Hepatocyte (in vitro differentiated cells): ENCODE data around the gene SSBP3. TPM values are rescaled to one million over a fixed set of nuclear protein-coding genes. Genes with fewer than 3 reads are reported as not detected.
"Not testable (repeated sequence)": the region's sequence is repeated elsewhere in the genome, so short reads cannot be mapped to it uniquely, and the experiment has no call there.

ENCODE experiments used
- DNase-seq: peaks from one replicate; pipeline ENCODE4 v3.0.0-alpha.2; 2016; ENCODE audit warnings: low spot score
- H2AFZ ChIP-seq: fragments of 200-600 bp; sonication (generic); 2 replicates; pipeline ENCODE4 v1.6.0; 2016; ENCODE audit warnings: antibody characterized with exemption, mild to moderate bottlenecking
- H3K27ac ChIP-seq: fragments of 200-600 bp; sonication (generic); 2 replicates; pipeline ENCODE4 v1.5.1; 2016; ENCODE audit warnings: mild to moderate bottlenecking
- H3K27me3 ChIP-seq: fragments of 200-600 bp; sonication (generic); 2 replicates; pipeline ENCODE4 v1.6.1; 2016
- H3K36me3 ChIP-seq: fragments of 200-600 bp; sonication (generic); replicated peaks from 2 replicates; pipeline ENCODE4 v1.5.1; 2016; ENCODE audit warnings: low read depth; ENCODE audit not compliant: insufficient read depth
- H3K4me1 ChIP-seq: fragments of 200-600 bp; sonication (generic); 2 replicates; pipeline ENCODE4 v1.5.1; 2016; ENCODE audit warnings: mild to moderate bottlenecking, moderate library complexity; ENCODE audit not compliant: insufficient read depth
- H3K4me2 ChIP-seq: fragments of 200-600 bp; sonication (generic); 2 replicates; pipeline ENCODE4 v1.6.0; 2016
- H3K4me3 ChIP-seq: fragments of 200-600 bp; sonication (generic); 2 replicates; pipeline ENCODE4 v1.5.1; 2016; ENCODE audit warnings: mild to moderate bottlenecking
- H3K79me2 ChIP-seq: fragments of 200-600 bp; sonication (generic); 2 replicates; pipeline ENCODE4 v1.6.0; 2017; ENCODE audit warnings: mild to moderate bottlenecking
- H3K9me2 ChIP-seq: fragments of 200-600 bp; sonication (generic); replicated peaks from 2 replicates; pipeline ENCODE4 v1.6.0; 2017; ENCODE audit warnings: mild to moderate bottlenecking; ENCODE audit not compliant: insufficient read depth
- H3K9me3 ChIP-seq: fragments of 200-600 bp; sonication (generic); 2 replicates; pipeline ENCODE4 v1.5.1; 2016; ENCODE audit warnings: low read depth, mild to moderate bottlenecking
- H4K20me1 ChIP-seq: fragments of 200-600 bp; sonication (generic); 2 replicates; pipeline ENCODE4 v1.6.0; 2016; ENCODE audit warnings: mild to moderate bottlenecking; ENCODE audit not compliant: insufficient read depth, poor library complexity, severe bottlenecking
- EZH2 ChIP-seq: fragments of 200-600 bp; sonication (generic); IDR thresholded peaks from 2 replicates; pipeline ENCODE4 v1.6.1; 2016; ENCODE audit warnings: antibody characterized with exemption, mild to moderate bottlenecking, borderline replicate concordance
- EZH2phosphoT487 ChIP-seq: fragments of 200-600 bp; sonication (generic); IDR thresholded peaks from one replicate; pipeline ENCODE4 v1.6.1; 2018; ENCODE audit warnings: antibody characterized with exemption, mild to moderate bottlenecking, low read depth, moderate library complexity; ENCODE audit not compliant: unreplicated experiment, severe bottlenecking
- WGBS: methylation state at CpG from one replicate; pipeline ENCODE4 v1.1.6; 2016; ENCODE audit warnings: low lambda C conversion rate; ENCODE audit errors: missing lambda C conversion rate; 5-methylcytosine and 5-hydroxymethylcytosine counted together
- polyA plus RNA-seq: library from polyadenylated mRNA; unstranded; fragments of >200 nt; fragmentation: Nextera tagmentation; extraction: Ambion mirVana; gene quantifications from 2 replicates; pipeline ENCODE4 v1.2.1, GENCODE V29; 2016
- total RNA-seq: library from RNA; depleted of rRNA; stranded (reverse); fragments of >200 nt; gene quantifications from 2 replicates; pipeline ENCODE4 v1.2.3, GENCODE V29; 2014
- TF ChIP-seq, protein P1 (sequence below): fragments of 200-600 bp; sonication (generic); IDR thresholded peaks from 2 replicates; pipeline ENCODE4 v1.5.1; 2016; ENCODE audit warnings: antibody characterized with exemption, mild to moderate bottlenecking; ENCODE audit not compliant: poor library complexity

The SSBP3 gene
- total and polyA plus RNA-seq, 2 experiments from 2014 or later = 25.8 to 47.2 TPM

DNA sequence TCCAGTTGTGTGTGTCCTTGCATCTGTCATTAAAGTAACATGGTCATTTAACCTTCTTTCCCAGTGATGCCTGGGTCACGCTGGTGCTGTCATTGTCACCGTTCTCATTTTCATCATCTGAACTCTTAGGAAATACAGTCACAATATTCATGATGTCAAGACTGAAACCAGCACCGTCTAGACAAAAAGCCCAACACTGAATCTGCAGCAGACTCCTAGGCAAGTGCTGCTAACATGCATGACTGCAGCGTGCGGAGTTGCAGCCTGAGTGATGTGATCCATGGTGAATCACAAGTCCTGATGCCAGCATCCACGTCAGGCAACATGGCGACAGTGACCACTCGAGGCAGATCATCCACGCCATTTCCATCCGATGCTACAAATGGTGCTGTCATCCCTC lies 168.6 kb downstream of the SSBP3 start:
- H3K4me2 ChIP-seq = no peak overlapping the region
- no peaks in the 10 kb centered on the region for H3K27me3 ChIP-seq
- TF ChIP-seq, protein P1, sequence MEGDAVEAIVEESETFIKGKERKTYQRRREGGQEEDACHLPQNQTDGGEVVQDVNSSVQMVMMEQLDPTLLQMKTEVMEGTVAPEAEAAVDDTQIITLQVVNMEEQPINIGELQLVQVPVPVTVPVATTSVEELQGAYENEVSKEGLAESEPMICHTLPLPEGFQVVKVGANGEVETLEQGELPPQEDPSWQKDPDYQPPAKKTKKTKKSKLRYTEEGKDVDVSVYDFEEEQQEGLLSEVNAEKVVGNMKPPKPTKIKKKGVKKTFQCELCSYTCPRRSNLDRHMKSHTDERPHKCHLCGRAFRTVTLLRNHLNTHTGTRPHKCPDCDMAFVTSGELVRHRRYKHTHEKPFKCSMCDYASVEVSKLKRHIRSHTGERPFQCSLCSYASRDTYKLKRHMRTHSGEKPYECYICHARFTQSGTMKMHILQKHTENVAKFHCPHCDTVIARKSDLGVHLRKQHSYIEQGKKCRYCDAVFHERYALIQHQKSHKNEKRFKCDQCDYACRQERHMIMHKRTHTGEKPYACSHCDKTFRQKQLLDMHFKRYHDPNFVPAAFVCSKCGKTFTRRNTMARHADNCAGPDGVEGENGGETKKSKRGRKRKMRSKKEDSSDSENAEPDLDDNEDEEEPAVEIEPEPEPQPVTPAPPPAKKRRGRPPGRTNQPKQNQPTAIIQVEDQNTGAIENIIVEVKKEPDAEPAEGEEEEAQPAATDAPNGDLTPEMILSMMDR = no peak
- no peak for TF ChIP-seq EZH2
- TF ChIP-seq EZH2phosphoT487 = no peak
- H3K27ac ChIP-seq = no peak overlapping the region
- WGBS = 96% methylated on average over 10 of the region's 10 CpGs
- no peaks in the 10 kb centered on the region for H3K9me3 ChIP-seq
- DNase-seq = no peak
- no peak overlapping the region for H2AFZ ChIP-seq
- H3K36me3 ChIP-seq = no peaks in the 10 kb centered on the region
- no peaks in the 10 kb centered on the region for H3K79me2 ChIP-seq
- no peaks in the 10 kb centered on the region for H3K4me1 ChIP-seq
- H3K4me3 ChIP-seq = no peak overlapping the region
- no peaks in the 10 kb centered on the region for H3K9me2 ChIP-seq
- H4K20me1 ChIP-seq = no peaks in the 10 kb centered on the region

DNA sequence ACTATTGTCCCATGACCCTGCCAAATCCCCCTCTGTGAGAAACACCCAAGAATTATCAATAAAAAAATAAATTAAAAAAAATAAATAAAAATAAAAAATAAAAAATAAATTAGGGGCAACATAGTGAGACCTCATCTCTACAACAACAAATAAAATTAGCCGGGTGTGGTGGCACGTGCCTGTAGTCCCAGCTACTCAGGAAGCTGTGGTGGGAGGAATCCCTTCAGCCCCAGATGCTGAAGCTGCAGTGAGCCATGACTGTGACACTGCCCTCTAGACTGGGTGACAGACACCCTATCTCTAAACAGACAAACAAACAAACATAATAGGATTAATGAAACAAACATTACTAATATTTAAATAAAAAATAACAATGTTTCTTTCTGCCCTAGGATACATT lies 171.9 kb downstream of the SSBP3 start:
- H3K4me3 ChIP-seq = no peak overlapping the region
- DNase-seq = no peak
- no peaks in the 10 kb centered on the region for H4K20me1 ChIP-seq
- H2AFZ ChIP-seq = no peak overlapping the region
- H3K27me3 ChIP-seq = no peaks in the 10 kb centered on the region
- no peak overlapping the region for H3K27ac ChIP-seq
- no peaks in the 10 kb centered on the region for H3K9me2 ChIP-seq
- no peaks in the 10 kb centered on the region for H3K9me3 ChIP-seq
- TF ChIP-seq EZH2phosphoT487 (no peak), EZH2 (no peak)
- TF ChIP-seq, protein P1 = no peak
- no peak overlapping the region for H3K4me2 ChIP-seq
- 71% methylated on average over 2 of the region's 2 CpGs for WGBS
- H3K79me2 ChIP-seq = no peaks in the 10 kb centered on the region
- no peaks in the 10 kb centered on the region for H3K4me1 ChIP-seq
- H3K36me3 ChIP-seq = no peaks in the 10 kb centered on the region

DNA sequence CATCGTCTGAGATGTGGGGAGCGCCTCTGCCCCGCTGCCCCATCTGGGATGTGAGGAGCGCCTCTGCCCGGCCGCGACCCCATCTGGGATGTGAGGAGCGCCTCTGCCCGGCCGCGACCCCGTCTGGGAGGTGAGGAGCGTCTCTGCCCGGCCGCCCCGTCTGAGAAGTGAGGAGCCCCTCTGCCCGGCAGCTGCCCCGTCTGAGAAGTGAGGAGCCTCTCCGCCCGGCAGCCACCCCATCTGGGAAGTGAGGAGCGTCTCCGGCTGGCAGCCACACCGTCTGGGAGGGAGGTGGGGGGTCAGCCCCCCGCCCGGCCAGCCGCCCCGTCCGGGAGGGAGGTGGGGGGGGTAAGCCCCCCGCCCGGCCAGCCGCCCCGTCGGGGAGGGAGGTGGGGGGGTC lies 173.0 kb downstream of the SSBP3 start:
- H3K27ac ChIP-seq, H3K9me3 ChIP-seq, H3K4me3 ChIP-seq, DNase-seq, H3K4me1 ChIP-seq, H3K36me3 ChIP-seq, H3K27me3 ChIP-seq, H3K79me2 ChIP-seq, H3K4me2 ChIP-seq, H3K9me2 ChIP-seq, H2AFZ ChIP-seq, H4K20me1 ChIP-seq: not testable (repeated sequence)
- no CpG with 5 or more reads among the region's 33 CpGs for WGBS

DNA sequence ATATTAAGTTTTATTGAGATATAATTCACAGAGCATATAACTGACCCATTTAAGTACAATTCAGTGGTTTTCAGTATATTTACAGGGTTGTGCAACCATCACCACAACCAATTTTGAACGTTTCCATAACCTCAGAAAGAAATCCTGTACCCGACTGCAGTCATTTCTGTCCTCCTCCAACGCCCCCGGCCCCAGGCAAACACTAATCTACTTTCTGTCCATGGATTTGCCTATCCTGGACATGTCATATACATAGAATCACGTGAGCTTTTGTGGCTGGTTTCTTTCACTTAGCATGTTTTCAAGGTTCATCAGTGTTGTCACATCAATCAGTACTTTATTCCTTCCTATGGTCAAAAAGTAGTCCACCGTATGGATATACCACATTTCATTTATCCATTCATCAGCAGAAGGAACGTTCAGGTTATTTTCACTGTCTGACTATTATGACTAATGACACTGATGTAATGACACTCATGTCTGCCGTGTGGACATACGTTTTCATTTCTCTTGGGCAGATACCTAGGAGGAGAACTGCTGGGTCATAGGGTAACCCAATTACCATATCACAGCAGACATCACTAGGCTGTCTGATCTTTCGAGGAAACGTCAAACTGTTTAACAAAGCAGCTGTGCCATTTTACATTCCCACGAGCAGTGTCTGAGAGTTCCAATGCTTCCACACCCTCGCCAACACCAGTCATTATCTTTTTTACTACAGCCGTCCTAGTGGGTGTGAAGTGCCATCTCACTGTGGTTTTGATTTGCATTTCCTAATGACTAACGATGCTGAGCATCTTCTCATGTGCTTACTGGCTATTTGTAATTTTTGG lies 175.5 kb downstream of the SSBP3 start:
- Histone ChIP-seq H3K9me3 (no peaks in the 10 kb centered on the region), H3K36me3 (no peaks in the 10 kb centered on the region), H4K20me1 (no peaks in the 10 kb centered on the region), H3K4me2 (no peak overlapping the region), H3K4me1 (no peaks in the 10 kb centered on the region), H3K27me3 (no peaks in the 10 kb centered on the region), H3K27ac (no peak overlapping the region), H3K4me3 (no peak overlapping the region), H3K9me2 (no peaks in the 10 kb centered on the region), H2AFZ (no peak overlapping the region), H3K79me2 (no peaks in the 10 kb centered on the region)
- TF ChIP-seq, protein P1 = no peak
- TF ChIP-seq EZH2phosphoT487 (no peak), EZH2 (no peak)
- 89% methylated on average over 15 of the region's 15 CpGs for WGBS
- DNase-seq = no peak
